ENCODE data around the gene CARHSP1. TPM values are rescaled to one million over a fixed set of nuclear protein-coding genes. Genes with fewer than 3 reads are reported as not detected.
"Not testable (repeated sequence)": the region's sequence is repeated elsewhere in the genome, so short reads cannot be mapped to it uniquely, and the experiment has no call there.

CARHSP1 gene
- total RNA-seq, 3 donors from 2014 or later (not counting 1 experiment from before 2014, with no cell fraction given), result 59.0 to 70.0 (median 60.1) TPM

GRCh38 chr16:8808009-8808408 is 60.8 kb downstream of the CARHSP1 start:
- H3K4me1 ChIP-seq (ENCODE audit: control insufficient read depth, insufficient read depth, low read length), result no peaks in the 10 kb centered on the region
- H3K36me3 ChIP-seq (ENCODE audit: control insufficient read depth, insufficient read depth, low read length), result peaks cover 79% of the 10 kb centered on the region
- TF ChIP-seq CTCF (IDR thresholded peaks at IDR 0.05), result no peak
- DNase-seq, result no peak
- H3K27me3 ChIP-seq (ENCODE audit: control insufficient read depth, insufficient read depth, low read length), result no peaks in the 10 kb centered on the region
- Mint-ChIP-seq H3K9me3 (no peaks in the 10 kb centered on the region), H3K4me3 (no peak overlapping the region), H3K36me3 (peaks cover 29% of the 10 kb centered on the region), H3K4me1 (peaks cover 4% of the 10 kb centered on the region in 2 donors), H3K27me3 (ENCODE audit: low read depth in 2 of 2) (no peaks in the 10 kb centered on the region), H3K27ac (no peak overlapping the region)
- intact Hi-C loops (cut with micrococcal nuclease), result no loop called here
- H3K27ac ChIP-seq (ENCODE audit: low read length), result no peak overlapping the region
- 100% methylated on average over 2 of the region's 3 CpGs for WGBS (ENCODE audit: insufficient coverage)
- no peak for ATAC-seq
- H3K4me3 ChIP-seq (ENCODE audit: low read length), result no peak overlapping the region
- no peaks in the 10 kb centered on the region for H3K9me3 ChIP-seq (ENCODE audit: control insufficient read depth, insufficient read depth, low read length)

- no peak for DNase-seq
- intact Hi-C loops (cut with micrococcal nuclease), result no loop called here
- peaks cover 32% of the 10 kb centered on the region for H3K36me3 Mint-ChIP-seq
- ATAC-seq, result no peak
- no peaks in the 10 kb centered on the region for H3K27me3 Mint-ChIP-seq (ENCODE audit: low read depth in 2 of 2)
- H3K36me3 ChIP-seq (ENCODE audit: control insufficient read depth, insufficient read depth, low read length), result peaks cover 76% of the 10 kb centered on the region
- TF ChIP-seq CTCF (IDR thresholded peaks at IDR 0.05), result no peak
- WGBS (ENCODE audit: insufficient coverage), result over 99% methylated on average over 5 of the region's 5 CpGs
- H3K4me1 Mint-ChIP-seq, result peaks cover 5 to 7% of the 10 kb centered on the region in 2 donors
- H3K9me3 ChIP-seq (ENCODE audit: control insufficient read depth, insufficient read depth, low read length), result no peaks in the 10 kb centered on the region
- no peaks in the 10 kb centered on the region for H3K27me3 ChIP-seq (ENCODE audit: control insufficient read depth, insufficient read depth, low read length)
- H3K27ac ChIP-seq (ENCODE audit: low read length), result no peak overlapping the region
- no peak overlapping the region for H3K4me3 ChIP-seq (ENCODE audit: low read length)
- H3K27ac Mint-ChIP-seq, result no peak overlapping the region
- no peaks in the 10 kb centered on the region for H3K9me3 Mint-ChIP-seq
- no peaks in the 10 kb centered on the region for H3K4me1 ChIP-seq (ENCODE audit: control insufficient read depth, insufficient read depth, low read length)
- H3K4me3 Mint-ChIP-seq, result no peak overlapping the region
Observed at GRCh38 chr16:8807189-8807588, 61.6 kb downstream of the CARHSP1 start.

DNA sequence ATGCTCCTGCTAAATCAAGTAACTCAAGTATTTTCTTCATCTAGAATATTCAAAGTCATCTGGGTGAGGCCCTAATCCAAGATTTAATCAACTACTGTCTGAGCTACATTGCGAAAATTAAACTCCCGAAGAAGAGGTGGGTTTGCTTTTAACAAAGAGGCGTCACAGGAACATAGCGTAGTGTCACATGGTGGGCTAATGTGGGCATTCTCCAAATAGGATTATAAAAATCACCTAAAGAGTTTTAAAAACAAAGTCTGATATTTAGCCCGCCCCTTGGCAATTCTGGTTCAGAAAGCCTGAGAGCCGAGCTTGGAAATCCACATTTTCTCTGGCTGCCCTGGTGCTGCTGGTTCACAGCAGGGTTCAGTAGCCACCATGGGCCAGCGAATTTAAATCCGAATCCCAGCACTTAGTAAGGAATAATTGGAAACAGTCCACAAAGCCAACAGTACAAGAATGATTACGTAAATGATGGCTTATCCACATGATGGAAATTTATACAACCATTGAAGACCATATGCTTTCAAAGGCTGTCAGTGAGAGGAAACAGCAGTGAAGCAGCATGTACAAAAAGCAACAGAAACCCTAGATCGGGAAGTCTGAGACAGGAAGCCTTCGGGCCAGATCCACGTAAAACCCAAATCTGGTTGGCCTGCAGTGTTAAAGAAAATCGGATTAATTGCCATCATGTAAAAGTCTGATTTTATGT is 62.4 kb downstream of the CARHSP1 start:
- intact Hi-C loops (cut with micrococcal nuclease), result no loop called here
- no peaks in the 10 kb centered on the region for H3K9me3 ChIP-seq (ENCODE audit: control insufficient read depth, insufficient read depth, low read length)
- 96% methylated on average over 13 of the region's 13 CpGs for WGBS (ENCODE audit: insufficient coverage)
- H3K9me3 Mint-ChIP-seq, result no peaks in the 10 kb centered on the region
- H3K36me3 ChIP-seq (ENCODE audit: control insufficient read depth, insufficient read depth, low read length), result peaks cover 71% of the 10 kb centered on the region
- H3K27me3 Mint-ChIP-seq (ENCODE audit: low read depth in 2 of 2), result no peaks in the 10 kb centered on the region
- DNase-seq (no peak), ATAC-seq (no peak)
- no peaks in the 10 kb centered on the region for H3K27me3 ChIP-seq (ENCODE audit: control insufficient read depth, insufficient read depth, low read length)
- no peak overlapping the region for H3K4me3 ChIP-seq (ENCODE audit: low read length)
- H3K27ac Mint-ChIP-seq, result no peak overlapping the region
- peaks cover 5 to 7% of the 10 kb centered on the region in 2 donors for H3K4me1 Mint-ChIP-seq
- peaks cover 32% of the 10 kb centered on the region for H3K36me3 Mint-ChIP-seq
- H3K4me1 ChIP-seq (ENCODE audit: control insufficient read depth, insufficient read depth, low read length), result no peaks in the 10 kb centered on the region
- no peak for TF ChIP-seq CTCF (IDR thresholded peaks at IDR 0.05)
- no peak overlapping the region for H3K4me3 Mint-ChIP-seq
- no peak overlapping the region for H3K27ac ChIP-seq (ENCODE audit: low read length)

DNA sequence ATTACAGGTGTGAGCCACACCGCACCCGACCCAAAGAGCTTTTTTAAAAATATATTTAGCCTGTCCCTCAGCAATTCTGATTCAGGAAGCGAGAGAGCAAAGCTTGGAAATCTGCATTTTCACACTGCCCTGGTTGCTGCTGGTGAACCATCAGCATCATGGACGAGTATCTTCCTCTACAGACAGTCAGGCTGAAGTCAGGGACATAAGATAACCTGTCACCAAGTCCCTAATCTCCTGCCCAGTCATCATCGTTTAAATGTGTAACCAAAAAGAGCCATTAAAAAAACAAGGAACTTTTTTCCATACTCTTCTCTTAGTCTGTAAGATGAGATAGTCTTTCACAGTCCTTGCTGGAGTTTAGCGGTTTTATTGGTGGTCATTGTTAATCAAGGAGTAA is 64.5 kb downstream of the CARHSP1 start:
- Histone ChIP-seq H3K4me1 (ENCODE audit: control insufficient read depth, insufficient read depth, low read length) (no peaks in the 10 kb centered on the region), H3K27ac (ENCODE audit: low read length) (no peak overlapping the region), H3K27me3 (ENCODE audit: control insufficient read depth, insufficient read depth, low read length) (no peaks in the 10 kb centered on the region), H3K36me3 (ENCODE audit: control insufficient read depth, insufficient read depth, low read length) (peaks cover 57% of the 10 kb centered on the region), H3K9me3 (ENCODE audit: control insufficient read depth, insufficient read depth, low read length) (no peaks in the 10 kb centered on the region), H3K4me3 (ENCODE audit: low read length) (no peak overlapping the region)
- intact Hi-C loops (cut with micrococcal nuclease), result no loop called here
- Mint-ChIP-seq H3K4me1 (peaks cover 7 to 8% of the 10 kb centered on the region in 2 donors), H3K27ac (no peak overlapping the region), H3K27me3 (ENCODE audit: low read depth in 2 of 2) (no peaks in the 10 kb centered on the region), H3K36me3 (peaks cover 27% of the 10 kb centered on the region), H3K4me3 (no peak overlapping the region), H3K9me3 (no peaks in the 10 kb centered on the region)
- no peak for TF ChIP-seq CTCF (IDR thresholded peaks at IDR 0.05)
- 96% methylated on average over 5 of the region's 6 CpGs for WGBS (ENCODE audit: insufficient coverage)
- ATAC-seq, result no peak
- no peak for DNase-seq

DNA sequence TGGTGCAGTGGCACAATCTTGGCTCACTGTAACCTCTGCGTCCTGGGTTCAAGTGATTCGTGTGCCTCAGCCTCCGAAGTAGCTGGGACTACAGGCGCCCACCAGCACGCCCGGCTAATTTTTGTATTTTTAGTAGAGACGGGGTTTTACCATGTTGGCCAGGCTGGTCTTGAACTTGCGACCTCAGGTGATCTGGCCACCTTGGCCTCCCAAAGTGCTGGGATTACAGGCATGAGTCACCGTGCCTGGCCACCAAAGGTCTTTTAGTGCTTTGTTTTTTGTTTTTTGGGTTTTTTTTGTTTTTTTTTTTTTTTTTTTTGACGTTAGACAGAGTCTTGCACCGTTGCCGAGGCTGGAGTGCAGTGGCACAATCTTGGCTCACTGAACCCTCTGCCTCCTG is 65.1 kb downstream of the CARHSP1 start:
- H3K4me3 ChIP-seq (ENCODE audit: low read length); H3K27me3 ChIP-seq (ENCODE audit: control insufficient read depth, insufficient read depth, low read length); H3K27ac Mint-ChIP-seq; H3K27me3 Mint-ChIP-seq (ENCODE audit: low read depth in 2 of 2); H3K4me1 ChIP-seq (ENCODE audit: control insufficient read depth, insufficient read depth, low read length); intact Hi-C loops (cut with micrococcal nuclease); H3K4me3 Mint-ChIP-seq; H3K27ac ChIP-seq (ENCODE audit: low read length); H3K9me3 Mint-ChIP-seq; DNase-seq; ATAC-seq; H3K9me3 ChIP-seq (ENCODE audit: control insufficient read depth, insufficient read depth, low read length): not testable (repeated sequence)
- peaks cover 13 to 14% of the 10 kb centered on the region in 2 donors for H3K4me1 Mint-ChIP-seq
- 97% methylated on average over 12 of the region's 12 CpGs for WGBS (ENCODE audit: insufficient coverage)
- peaks cover 24% of the 10 kb centered on the region for H3K36me3 Mint-ChIP-seq
- peaks cover 51% of the 10 kb centered on the region for H3K36me3 ChIP-seq (ENCODE audit: control insufficient read depth, insufficient read depth, low read length)

Measured in natural killer cell (primary cell).